Measurements from ENCODE around the gene DENND2D.
A peak's percentile ranks its signal among the peaks of the same experiment; 100 is the strongest.

DENND2D gene

GRCh38 chr1:111205714-111206050 is 5.2 kb upstream of the DENND2D start:
- no peak for ATAC-seq
- TF ChIP-seq ZFP3 (CRISPR knock-in tag; IDR thresholded peaks at IDR 0.05), result no peak
- TF ChIP-seq PPARA (CRISPR knock-in tag; IDR thresholded peaks at IDR 0.05; ENCODE audit: borderline replicate concordance), result no peak
- TF ChIP-seq RARB (CRISPR knock-in tag; IDR thresholded peaks at IDR 0.05), result no peak
- no peak for TF ChIP-seq ZNF70 (CRISPR knock-in tag; IDR thresholded peaks at IDR 0.05)
- TF ChIP-seq ZFP30 (CRISPR knock-in tag; IDR thresholded peaks at IDR 0.05), result no peak

- no peak for ATAC-seq
Observed at GRCh38 chr1:111204983-111205713, 4.7 kb upstream of the DENND2D start.

GRCh38 chr1:111204201-111204982 is 3.9 kb upstream of the DENND2D start:
- TF ChIP-seq OSR1 (CRISPR knock-in tag; IDR thresholded peaks at IDR 0.05) (no peak), ISL1 (CRISPR knock-in tag; IDR thresholded peaks at IDR 0.05) (no peak), ZNF8 (CRISPR knock-in tag; IDR thresholded peaks at IDR 0.05) (no peak), PPARA (CRISPR knock-in tag; IDR thresholded peaks at IDR 0.05; ENCODE audit: borderline replicate concordance) (no peak), ZC3H10 (CRISPR knock-in tag; IDR thresholded peaks at IDR 0.05) (no peak), TCF4 (CRISPR knock-in tag; IDR thresholded peaks at IDR 0.05; ENCODE audit: borderline replicate concordance) (no peak), ZFP30 (CRISPR knock-in tag; IDR thresholded peaks at IDR 0.05) (no peak), PATZ1 (CRISPR knock-in tag; IDR thresholded peaks at IDR 0.05; ENCODE audit: borderline replicate concordance) (no peak), ZNF70 (CRISPR knock-in tag; IDR thresholded peaks at IDR 0.05) (no peak), BACH2 (CRISPR knock-in tag; IDR thresholded peaks at IDR 0.05; ENCODE audit: borderline replicate concordance) (no peak), CREB5 (CRISPR knock-in tag; IDR thresholded peaks at IDR 0.05; ENCODE audit: low read depth) (no peak), TOX (CRISPR knock-in tag; IDR thresholded peaks at IDR 0.05; ENCODE audit: borderline replicate concordance) (no peak), CSDC2 (CRISPR knock-in tag; IDR thresholded peaks at IDR 0.05) (no peak), POU6F1 (CRISPR knock-in tag; IDR thresholded peaks at IDR 0.05; ENCODE audit: borderline replicate concordance, low read depth) (no peak), ESRRG (CRISPR knock-in tag; IDR thresholded peaks at IDR 0.05) (no peak), TSHZ2 (CRISPR knock-in tag; IDR thresholded peaks at IDR 0.05) (no peak)

More at GRCh38 chr1:111204983-111205713, 4.7 kb upstream of the DENND2D start:
- TF ChIP-seq RARB (CRISPR knock-in tag; IDR thresholded peaks at IDR 0.05) (no peak), ZNF565 (CRISPR knock-in tag; conservative IDR thresholded peaks at IDR 0.05; ENCODE audit: low read depth) (no peak), CSDC2 (CRISPR knock-in tag; IDR thresholded peaks at IDR 0.05) (no peak), BACH2 (CRISPR knock-in tag; IDR thresholded peaks at IDR 0.05; ENCODE audit: borderline replicate concordance) (no peak), ZNF70 (CRISPR knock-in tag; IDR thresholded peaks at IDR 0.05) (no peak), TSHZ2 (CRISPR knock-in tag; IDR thresholded peaks at IDR 0.05) (no peak), PPARA (CRISPR knock-in tag; IDR thresholded peaks at IDR 0.05; ENCODE audit: borderline replicate concordance) (no peak), ISL1 (CRISPR knock-in tag; IDR thresholded peaks at IDR 0.05) (no peak), ZFP3 (CRISPR knock-in tag; IDR thresholded peaks at IDR 0.05) (no peak)

More at GRCh38 chr1:111204201-111204982, 3.9 kb upstream of the DENND2D start:
- ATAC-seq, result peak; percentile 65
